HEK293 (cell line): ENCODE results near the gene SYNC.

Experiments
- CTCF ChIA-PET: fragments of 350-600 bp; formaldehyde crosslinking; extraction: SDS; loops from one replicate; lab custom pipeline; 2021; ENCODE audit warnings: antibody characterized with exemption; lab: Yijun Ruan, JAX
- POLR2A ChIA-PET: fragments of 300-600 bp; formaldehyde crosslinking; extraction: SDS; loops from one replicate; lab custom pipeline; 2020; ENCODE audit warnings: antibody characterized with exemption, inconsistent platforms; lab: Yijun Ruan, JAX
- H3K27ac ChIP-seq: fragments of 200-500 bp; sonication (Bioruptor generic); 2 replicates; pipeline ENCODE4 v1.5.1; 2014; ENCODE audit warnings: low read depth, low read length, control low read depth, inconsistent platforms; ENCODE audit errors: extremely low read depth
- H3K36me3 ChIP-seq, 2 experiments: fragments of 200-500 bp in 1 of 2; sonication (Bioruptor generic) in 1 of 2; 1 replicate in 1 of 2; 2 replicates in 1 of 2; pipeline ENCODE4 v1.5.1; 2014 to 2017; ENCODE audit warnings: inconsistent platforms in 2 of 2, low read length in 2 of 2; ENCODE audit not compliant: control insufficient read depth in 2 of 2, insufficient read depth in 1 of 2
- H3K4me1 ChIP-seq: fragments of 200-500 bp; sonication (Bioruptor generic); 2 replicates; pipeline ENCODE4 v1.5.1; 2014; ENCODE audit warnings: mild to moderate bottlenecking, low read length, inconsistent platforms; ENCODE audit not compliant: control insufficient read depth, insufficient read depth
- H3K4me3 ChIP-seq: 2 replicates; pipeline ENCODE4 v1.5.1; 2011; ENCODE audit warnings: low read depth, mild to moderate bottlenecking, control low read depth, low read length, moderate library complexity
- H3K9me3 ChIP-seq: fragments of 200-500 bp; sonication (Bioruptor generic); 2 replicates; pipeline ENCODE4 v1.5.1; 2014; ENCODE audit warnings: low read depth, low read length, inconsistent platforms; ENCODE audit not compliant: control insufficient read depth, insufficient read depth
- GLI4 ChIP-seq: fragments of 450-650 bp; formaldehyde crosslinking; IDR thresholded peaks from 2 replicates; pipeline ENCODE4 v1.5.1; 2016; ENCODE audit warnings: missing biosample characterization, missing genetic modification characterization
- HOXA7 ChIP-seq: sonication (generic); formaldehyde crosslinking; IDR thresholded peaks from 2 replicates; pipeline ENCODE4 v1.8.1; 2022; ENCODE audit warnings: missing genetic modification reagents, borderline replicate concordance
- HOXC10 ChIP-seq: sonication (generic); formaldehyde crosslinking; IDR thresholded peaks from 2 replicates; pipeline ENCODE4 v1.8.1; 2023; ENCODE audit warnings: mild to moderate bottlenecking, missing genetic modification reagents
- KLF1 ChIP-seq: fragments of 450-650 bp; formaldehyde crosslinking; IDR thresholded peaks from 2 replicates; pipeline ENCODE4 v1.5.1; 2016; ENCODE audit warnings: missing biosample characterization, missing genetic modification characterization
- KLF10 ChIP-seq: fragments of 450-650 bp; IDR thresholded peaks from 2 replicates; pipeline ENCODE4 v1.5.1; 2018; ENCODE audit warnings: missing biosample characterization, mild to moderate bottlenecking, missing genetic modification characterization
- OSR2 ChIP-seq: fragments of 450-650 bp; formaldehyde crosslinking; IDR thresholded peaks from 2 replicates; pipeline ENCODE4 v1.5.1; 2016; ENCODE audit warnings: missing biosample characterization, missing genetic modification characterization
- SCRT1 ChIP-seq: fragments of 450-650 bp; formaldehyde crosslinking; IDR thresholded peaks from 2 replicates; pipeline ENCODE4 v1.5.1; 2016; ENCODE audit warnings: missing biosample characterization, missing genetic modification characterization, borderline replicate concordance
- TCF7L2 ChIP-seq: IDR thresholded peaks from 2 replicates; pipeline ENCODE4 v1.6.1; 2011; ENCODE audit warnings: low read depth, mild to moderate bottlenecking, inconsistent platforms, low read length, moderate library complexity, borderline replicate concordance
- ZBTB20 ChIP-seq: fragments of 450-650 bp; formaldehyde crosslinking; IDR thresholded peaks from 2 replicates; pipeline ENCODE4 v1.5.1; 2016; ENCODE audit warnings: missing biosample characterization, missing genetic modification characterization
- ZBTB44 ChIP-seq: fragments of 450-650 bp; IDR thresholded peaks from 2 replicates; pipeline ENCODE4 v1.5.1; 2018; ENCODE audit warnings: missing biosample characterization, mild to moderate bottlenecking, missing genetic modification characterization
- ZFP3 ChIP-seq: fragments of 450-650 bp; formaldehyde crosslinking; IDR thresholded peaks from 2 replicates; pipeline ENCODE4 v1.5.1; 2016; ENCODE audit warnings: low read depth, missing biosample characterization, missing genetic modification characterization
- ZNF121 ChIP-seq: fragments of 450-650 bp; formaldehyde crosslinking; IDR thresholded peaks from 2 replicates; pipeline ENCODE4 v1.5.1; 2016; ENCODE audit warnings: missing biosample characterization, missing genetic modification characterization
- ZNF133 ChIP-seq: fragments of 450-650 bp; formaldehyde crosslinking; IDR thresholded peaks from 2 replicates; pipeline ENCODE4 v1.5.1; 2016; ENCODE audit warnings: missing biosample characterization, missing genetic modification characterization
- ZNF223 ChIP-seq: fragments of 450-650 bp; formaldehyde crosslinking; IDR thresholded peaks from 2 replicates; pipeline ENCODE4 v1.5.1; 2016; ENCODE audit warnings: missing biosample characterization, missing genetic modification characterization
- ZNF248 ChIP-seq: fragments of 450-650 bp; formaldehyde crosslinking; IDR thresholded peaks from 2 replicates; pipeline ENCODE4 v1.5.1; 2017; ENCODE audit warnings: missing biosample characterization, missing genetic modification characterization
- ZNF37A ChIP-seq: fragments of 450-650 bp; IDR thresholded peaks from 2 replicates; pipeline ENCODE4 v1.5.1; 2018; ENCODE audit warnings: missing biosample characterization, missing genetic modification characterization
- ZNF404 ChIP-seq: fragments of 450-650 bp; formaldehyde crosslinking; IDR thresholded peaks from 2 replicates; pipeline ENCODE4 v1.5.1; 2017; ENCODE audit warnings: missing biosample characterization, missing genetic modification characterization
- ZNF626 ChIP-seq: fragments of 450-650 bp; sonication (Bioruptor Pico); formaldehyde crosslinking; IDR thresholded peaks from 2 replicates; pipeline ENCODE4 v1.5.1; 2018; ENCODE audit warnings: missing biosample characterization, missing genetic modification characterization, inconsistent platforms
- ZNF664 ChIP-seq: fragments of 450-650 bp; formaldehyde crosslinking; IDR thresholded peaks from 2 replicates; pipeline ENCODE4 v1.5.1; 2016; ENCODE audit warnings: missing biosample characterization, missing genetic modification characterization
- ZNF768 ChIP-seq: fragments of 450-650 bp; formaldehyde crosslinking; IDR thresholded peaks from 2 replicates; pipeline ENCODE4 v1.5.1; 2018; ENCODE audit warnings: missing biosample characterization, mild to moderate bottlenecking, missing genetic modification characterization
- TF ChIP-seq, protein P1 (sequence below): fragments of 450-650 bp; formaldehyde crosslinking; IDR thresholded peaks from 2 replicates; pipeline ENCODE4 v1.5.1; 2016; ENCODE audit warnings: missing biosample characterization, missing genetic modification characterization
- TF ChIP-seq, protein P2 (sequence below): fragments of 450-650 bp; formaldehyde crosslinking; conservative IDR thresholded peaks from 2 replicates; pipeline ENCODE4 v1.5.1; 2016; ENCODE audit warnings: low read depth, missing biosample characterization, missing genetic modification characterization

Gene SYNC

GRCh38 chr1:32729254-32730046 is 26.9 kb upstream of the SYNC start:
- Histone ChIP-seq H3K9me3 (no peaks in the 10 kb centered on the region), H3K27ac (no peak overlapping the region), H3K4me1 (no peaks in the 10 kb centered on the region), H3K36me3 (no peaks in the 10 kb centered on the region), H3K4me3 (no peak overlapping the region)
- ChIA-PET POLR2A (interaction anchor here (0.6 to 1.8 kb wide), 5 partner anchors 10 to 24 kb away, joined by 3 to 6 read pairs (median 4); no protein-coding TSS in a partner anchor), CTCF (interaction anchor here (0.5 to 2.5 kb wide), 7 partner anchors 9 to 43 kb away, joined by 3 to 18 read pairs (median 5); no protein-coding TSS in a partner anchor)
- TF ChIP-seq KLF1 (tag by site-specific recombination) (0 out of 2 replicates have a peak, but pooled peaks have one; percentile 44), ZNF121 (peak; percentile 97), ZBTB20 (no peak), KLF10 (tag by site-specific recombination) (no peak)
- TF ChIP-seq, protein P1, sequence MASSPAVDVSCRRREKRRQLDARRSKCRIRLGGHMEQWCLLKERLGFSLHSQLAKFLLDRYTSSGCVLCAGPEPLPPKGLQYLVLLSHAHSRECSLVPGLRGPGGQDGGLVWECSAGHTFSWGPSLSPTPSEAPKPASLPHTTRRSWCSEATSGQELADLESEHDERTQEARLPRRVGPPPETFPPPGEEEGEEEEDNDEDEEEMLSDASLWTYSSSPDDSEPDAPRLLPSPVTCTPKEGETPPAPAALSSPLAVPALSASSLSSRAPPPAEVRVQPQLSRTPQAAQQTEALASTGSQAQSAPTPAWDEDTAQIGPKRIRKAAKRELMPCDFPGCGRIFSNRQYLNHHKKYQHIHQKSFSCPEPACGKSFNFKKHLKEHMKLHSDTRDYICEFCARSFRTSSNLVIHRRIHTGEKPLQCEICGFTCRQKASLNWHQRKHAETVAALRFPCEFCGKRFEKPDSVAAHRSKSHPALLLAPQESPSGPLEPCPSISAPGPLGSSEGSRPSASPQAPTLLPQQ, result 0 out of 2 replicates have a peak, but pooled peaks have one; percentile 45

DNA sequence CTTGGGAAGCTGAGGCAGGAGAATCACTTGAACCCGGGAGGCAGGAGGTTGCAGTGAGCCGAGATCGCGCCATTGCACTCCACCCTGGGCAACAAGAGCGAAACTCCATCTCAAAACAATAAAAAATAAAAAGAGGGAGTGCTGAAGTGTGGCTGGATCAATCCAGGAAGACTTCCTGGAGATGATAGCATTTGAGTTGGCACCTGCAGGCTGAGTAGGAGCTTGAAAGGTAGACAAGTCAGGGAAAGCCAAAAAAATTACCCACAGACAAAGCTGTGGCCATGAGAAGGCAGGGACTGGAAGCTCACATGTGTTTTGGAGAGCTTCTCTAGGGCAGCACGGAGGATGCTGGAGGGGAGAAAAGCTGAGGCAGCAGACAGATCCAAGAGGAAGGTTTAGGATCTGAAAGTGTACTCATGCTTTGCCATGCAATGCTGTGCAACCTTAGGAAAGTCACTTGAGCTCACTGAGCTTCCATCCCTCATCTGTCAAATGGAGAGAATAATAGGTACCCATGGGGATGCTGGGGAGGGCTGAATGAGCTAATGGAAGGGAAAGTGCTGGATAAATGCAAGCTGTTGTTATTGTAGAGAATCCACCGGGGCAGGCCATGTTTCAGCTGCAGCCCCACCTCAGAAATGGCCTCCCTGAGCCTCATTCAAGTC is 26.0 kb upstream of the SYNC start:
- peak; percentile 73; the same call in 1 of the 2 replicates for TF ChIP-seq ZNF768 (tag by site-specific recombination)
- TF ChIP-seq SCRT1, result no peak
- peak; percentile 73 for TF ChIP-seq ZFP3 (tag by site-specific recombination)
- ChIA-PET POLR2A (interaction anchor here (0.6 to 1.8 kb wide), 6 partner anchors 9 to 34 kb away, joined by 3 to 6 read pairs (median 4); no protein-coding TSS in a partner anchor), CTCF (interaction anchor here (1.1 to 2.5 kb wide), 5 partner anchors 13 to 44 kb away, joined by 3 to 18 read pairs (median 5); no protein-coding TSS in a partner anchor)
- Histone ChIP-seq H3K36me3 (no peaks in the 10 kb centered on the region), H3K9me3 (no peaks in the 10 kb centered on the region), H3K4me1 (no peaks in the 10 kb centered on the region), H3K27ac (no peak overlapping the region), H3K4me3 (no peak overlapping the region)

DNA sequence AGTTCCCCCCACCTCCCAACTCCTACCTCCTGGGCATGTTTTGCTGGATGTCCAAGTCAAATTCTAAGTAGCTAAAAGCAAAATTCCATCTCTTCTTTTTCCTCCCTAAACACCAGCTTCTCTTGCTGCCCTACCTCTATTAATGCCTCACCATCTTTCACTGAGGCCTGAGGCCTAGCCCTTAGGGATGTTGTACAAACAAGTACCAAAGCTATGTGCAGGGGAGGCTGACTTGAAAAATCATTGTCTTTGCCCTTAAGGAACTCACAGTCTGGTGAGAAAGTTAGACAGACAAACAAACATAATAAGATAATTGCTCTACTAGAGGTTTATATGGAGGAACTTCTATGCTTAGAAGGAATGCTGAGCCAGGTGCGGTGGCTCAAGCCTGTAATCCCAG is 25.3 kb upstream of the SYNC start:
- no peaks in the 10 kb centered on the region for H3K36me3 ChIP-seq
- POLR2A ChIA-PET, result interaction anchor here (0.9 to 1.8 kb wide), 3 partner anchors 9 to 35 kb away, joined by 3 to 5 read pairs (median 4); no protein-coding TSS in a partner anchor
- no peaks in the 10 kb centered on the region for H3K4me1 ChIP-seq
- no peaks in the 10 kb centered on the region for H3K9me3 ChIP-seq
- H3K27ac ChIP-seq, result no peak overlapping the region
- no peak overlapping the region for H3K4me3 ChIP-seq
- CTCF ChIA-PET, result interaction anchor here (0.6 to 2.5 kb wide), 6 partner anchors 12 to 1073 kb away, joined by 3 to 18 read pairs (median 4); no protein-coding TSS in a partner anchor
- no peak for TF ChIP-seq GLI4 (tag by site-specific recombination)
- TF ChIP-seq ZBTB44 (tag by site-specific recombination), result no peak
- no peak for TF ChIP-seq HOXA7 (CRISPR knock-in tag)
- TF ChIP-seq HOXC10, result no peak
- no peak for TF ChIP-seq OSR2
- no peak for TF ChIP-seq ZNF248 (tag by site-specific recombination)
- TF ChIP-seq ZNF223 (tag by site-specific recombination), result no peak
- TF ChIP-seq ZNF626, result no peak
- no peak for TF ChIP-seq ZNF664 (tag by site-specific recombination)
- no peak for TF ChIP-seq ZNF404 (tag by site-specific recombination)
- TF ChIP-seq ZNF133 (tag by site-specific recombination), result no peak
- TF ChIP-seq ZNF37A, result no peak
- TF ChIP-seq, protein P1, result no peak
- TF ChIP-seq, protein P2, sequence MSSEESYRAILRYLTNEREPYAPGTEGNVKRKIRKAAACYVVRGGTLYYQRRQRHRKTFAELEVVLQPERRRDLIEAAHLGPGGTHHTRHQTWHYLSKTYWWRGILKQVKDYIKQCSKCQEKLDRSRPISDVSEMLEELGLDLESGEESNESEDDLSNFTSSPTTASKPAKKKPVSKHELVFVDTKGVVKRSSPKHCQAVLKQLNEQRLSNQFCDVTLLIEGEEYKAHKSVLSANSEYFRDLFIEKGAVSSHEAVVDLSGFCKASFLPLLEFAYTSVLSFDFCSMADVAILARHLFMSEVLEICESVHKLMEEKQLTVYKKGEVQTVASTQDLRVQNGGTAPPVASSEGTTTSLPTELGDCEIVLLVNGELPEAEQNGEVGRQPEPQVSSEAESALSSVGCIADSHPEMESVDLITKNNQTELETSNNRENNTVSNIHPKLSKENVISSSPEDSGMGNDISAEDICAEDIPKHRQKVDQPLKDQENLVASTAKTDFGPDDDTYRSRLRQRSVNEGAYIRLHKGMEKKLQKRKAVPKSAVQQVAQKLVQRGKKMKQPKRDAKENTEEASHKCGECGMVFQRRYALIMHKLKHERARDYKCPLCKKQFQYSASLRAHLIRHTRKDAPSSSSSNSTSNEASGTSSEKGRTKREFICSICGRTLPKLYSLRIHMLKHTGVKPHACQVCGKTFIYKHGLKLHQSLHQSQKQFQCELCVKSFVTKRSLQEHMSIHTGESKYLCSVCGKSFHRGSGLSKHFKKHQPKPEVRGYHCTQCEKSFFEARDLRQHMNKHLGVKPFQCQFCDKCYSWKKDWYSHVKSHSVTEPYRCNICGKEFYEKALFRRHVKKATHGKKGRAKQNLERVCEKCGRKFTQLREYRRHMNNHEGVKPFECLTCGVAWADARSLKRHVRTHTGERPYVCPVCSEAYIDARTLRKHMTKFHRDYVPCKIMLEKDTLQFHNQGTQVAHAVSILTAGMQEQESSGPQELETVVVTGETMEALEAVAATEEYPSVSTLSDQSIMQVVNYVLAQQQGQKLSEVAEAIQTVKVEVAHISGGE, result no peak
- no peak for TF ChIP-seq TCF7L2
